Inferior parietal cortex (tissue), 1 donor: Measurements from ENCODE around the gene TGFBR3.

Experiments used
- DNase-seq: peaks from one replicate; pipeline ENCODE4 v3.0.0-alpha.2; 2016; ENCODE audit errors: extremely low spot score

TGFBR3 gene

DNA sequence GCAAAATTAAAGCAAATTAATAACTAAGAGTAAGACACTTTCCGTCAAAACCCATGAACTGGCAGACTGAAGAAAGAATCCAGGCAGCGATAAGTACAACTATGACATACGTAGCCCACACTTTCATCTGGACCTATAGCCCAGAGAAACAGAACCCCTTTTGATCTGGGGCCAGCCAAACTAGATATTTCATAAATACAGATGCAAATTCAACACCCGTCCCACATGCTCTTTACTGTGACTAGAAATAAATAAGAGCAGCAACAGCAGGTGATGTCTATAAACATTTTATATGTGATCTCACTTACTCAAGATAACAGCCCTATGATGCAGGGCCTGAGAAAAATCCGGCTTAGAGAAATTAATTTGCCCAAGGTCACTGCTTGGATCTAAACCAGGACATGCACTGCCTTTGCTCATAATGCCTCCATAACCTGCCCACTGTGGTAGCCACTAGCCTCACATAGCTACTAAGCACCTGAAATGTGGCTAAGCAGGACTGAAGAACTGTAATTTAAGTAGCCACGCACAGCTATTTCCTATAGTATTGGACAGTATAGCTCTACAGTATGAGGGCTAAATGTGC lies 130.2 kb downstream of the TGFBR3 start:
- no peak for DNase-seq

- DNase-seq: no peak
Observed at GRCh38 chr1:91754816-91755580, 131.0 kb downstream of the TGFBR3 start.

DNA sequence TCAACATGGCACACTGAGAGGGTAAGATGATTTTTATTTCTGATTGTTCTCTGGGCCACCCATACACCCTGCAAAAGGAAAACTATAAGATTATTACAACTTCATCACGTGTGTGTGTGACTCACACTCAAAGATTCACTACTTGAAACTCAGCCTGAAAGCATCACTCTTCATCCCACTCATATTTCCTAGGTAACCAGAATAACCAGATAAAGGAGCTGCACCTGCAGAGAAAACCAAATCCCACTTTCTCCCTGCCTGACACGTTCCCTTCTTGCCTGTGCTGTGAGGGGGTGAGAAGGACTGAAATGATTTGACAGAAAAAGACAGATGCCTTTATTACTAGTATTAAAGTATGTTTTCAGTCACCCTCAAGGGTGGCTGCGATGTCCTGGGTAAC lies 131.6 kb downstream of the TGFBR3 start:
- no peak for DNase-seq

DNA sequence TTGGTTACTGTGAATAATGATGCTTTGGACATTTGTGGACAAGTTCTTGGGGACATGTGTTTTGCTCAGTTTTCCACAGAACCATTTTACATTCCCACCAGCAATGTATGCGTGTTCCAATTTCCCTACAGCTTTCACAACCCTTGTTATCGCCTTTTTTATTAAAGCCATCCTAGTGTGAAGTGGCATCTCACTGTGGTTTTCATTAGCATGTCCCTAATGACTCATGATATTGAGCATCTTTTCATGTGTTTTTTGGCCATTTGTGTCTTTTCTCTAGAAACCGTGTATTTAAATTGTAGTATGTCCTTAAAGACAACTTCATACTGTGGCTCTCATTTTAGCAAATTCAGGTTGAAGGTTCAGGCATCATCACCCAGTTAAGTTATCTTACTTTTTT lies 132.1 kb downstream of the TGFBR3 start:
- no peak for DNase-seq

GRCh38 chr1:91752324-91752723 lies 133.6 kb downstream of the TGFBR3 start:
- no peak for DNase-seq

- peak; percentile 62 for DNase-seq
Observed at GRCh38 chr1:91751275-91751674, 134.7 kb downstream of the TGFBR3 start.

DNA sequence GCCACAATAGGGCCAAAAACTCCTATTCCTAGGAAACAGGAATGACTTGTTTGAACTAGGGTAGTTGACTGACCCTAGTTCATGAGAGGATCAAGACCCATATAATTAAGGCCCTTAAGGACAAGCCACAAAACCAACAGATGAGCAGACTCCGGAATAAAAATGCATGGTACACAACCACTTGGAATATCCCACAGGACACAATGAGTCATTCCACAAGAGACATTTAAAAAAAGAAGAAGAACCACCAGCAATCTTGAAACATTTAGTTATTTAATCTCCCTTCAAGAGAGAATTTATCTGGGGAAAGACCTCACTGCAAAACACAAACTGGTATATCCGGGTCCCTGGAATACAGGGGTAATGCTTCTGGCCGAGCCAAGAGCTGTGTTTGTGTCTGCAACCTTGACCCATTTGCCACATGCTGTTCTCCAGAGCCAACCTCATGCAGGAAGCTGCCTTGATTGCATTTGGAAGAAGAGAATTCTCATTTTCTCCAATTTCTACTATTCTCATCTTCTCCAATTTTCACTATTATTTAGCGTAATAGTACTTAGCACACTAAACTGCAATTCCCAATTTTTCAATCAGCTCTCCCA lies 135.5 kb downstream of the TGFBR3 start:
- no peak for DNase-seq

DNA sequence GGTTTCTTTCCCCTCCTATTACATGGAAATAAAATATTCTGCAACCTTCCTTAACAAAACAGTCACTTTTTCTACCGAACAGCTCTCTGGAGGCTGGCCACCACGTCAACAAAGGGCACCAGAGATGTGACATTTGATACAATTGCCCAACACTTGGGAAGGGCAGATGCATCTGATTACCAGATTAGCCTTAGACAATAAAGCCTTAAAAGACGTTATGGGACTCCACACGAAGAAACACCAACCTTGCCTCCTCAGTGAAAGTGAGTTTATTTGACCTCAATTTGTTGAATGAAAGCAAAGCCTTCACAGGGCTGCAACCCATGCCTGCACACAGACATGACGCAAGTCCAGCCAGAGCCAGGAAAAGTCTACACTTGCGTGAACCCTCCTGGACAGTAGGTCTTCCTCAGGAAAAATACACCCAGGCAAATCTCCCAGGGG lies 136.1 kb downstream of the TGFBR3 start:
- DNase-seq: no peak

GRCh38 chr1:91747666-91748065 lies 138.3 kb downstream of the TGFBR3 start:
- no peak for DNase-seq

GRCh38 chr1:91746728-91747338 lies 139.1 kb downstream of the TGFBR3 start:
- DNase-seq: no peak

- no peak for DNase-seq
Observed at GRCh38 chr1:91745640-91746373, 140.1 kb downstream of the TGFBR3 start.

GRCh38 chr1:91744953-91745639 lies 140.9 kb downstream of the TGFBR3 start:
- DNase-seq: no peak

- DNase-seq: no peak
Observed at GRCh38 chr1:91742848-91743292, 143.1 kb downstream of the TGFBR3 start.

- DNase-seq: no peak
Observed at GRCh38 chr1:91741906-91742305, 144.0 kb downstream of the TGFBR3 start.

DNA sequence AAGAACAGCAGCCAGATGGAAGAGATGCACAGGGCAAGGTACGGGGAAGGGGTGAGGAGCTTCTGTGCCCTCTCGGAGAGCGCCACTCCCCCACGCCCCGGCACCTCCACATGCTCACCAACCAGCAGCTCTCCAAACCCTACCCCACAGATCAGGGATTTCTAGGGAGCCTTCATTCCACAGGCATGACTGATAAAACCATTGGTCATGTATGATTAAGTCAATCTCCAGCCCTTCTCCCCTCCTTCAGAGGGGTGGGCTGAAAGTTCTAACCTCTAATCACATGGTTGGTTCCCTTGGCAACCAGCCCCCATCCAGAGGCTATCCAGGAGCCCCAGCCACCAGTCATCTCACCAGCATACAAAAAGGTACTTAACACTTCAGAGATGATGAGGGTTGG lies 144.7 kb downstream of the TGFBR3 start:
- no peak for DNase-seq

DNA sequence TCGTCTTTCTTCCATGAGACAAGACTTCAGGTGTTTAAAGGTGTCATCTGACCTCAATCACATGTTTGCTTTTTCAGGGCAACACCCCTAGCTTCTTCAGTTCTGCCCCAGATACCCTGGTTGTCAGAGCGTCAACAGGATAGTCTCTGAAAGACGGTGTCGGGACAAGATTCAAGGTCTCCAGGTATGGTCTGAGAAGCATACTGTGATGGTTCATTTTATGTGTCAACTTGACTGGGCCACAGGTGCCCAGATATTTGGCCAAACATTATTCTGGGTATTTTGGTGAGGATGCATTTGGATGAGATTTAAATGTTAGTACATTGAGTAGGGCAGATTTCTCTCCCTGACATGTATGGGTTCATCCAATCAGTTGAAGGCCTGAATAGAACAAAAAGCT lies 148.3 kb downstream of the TGFBR3 start:
- DNase-seq: no peak

DNA sequence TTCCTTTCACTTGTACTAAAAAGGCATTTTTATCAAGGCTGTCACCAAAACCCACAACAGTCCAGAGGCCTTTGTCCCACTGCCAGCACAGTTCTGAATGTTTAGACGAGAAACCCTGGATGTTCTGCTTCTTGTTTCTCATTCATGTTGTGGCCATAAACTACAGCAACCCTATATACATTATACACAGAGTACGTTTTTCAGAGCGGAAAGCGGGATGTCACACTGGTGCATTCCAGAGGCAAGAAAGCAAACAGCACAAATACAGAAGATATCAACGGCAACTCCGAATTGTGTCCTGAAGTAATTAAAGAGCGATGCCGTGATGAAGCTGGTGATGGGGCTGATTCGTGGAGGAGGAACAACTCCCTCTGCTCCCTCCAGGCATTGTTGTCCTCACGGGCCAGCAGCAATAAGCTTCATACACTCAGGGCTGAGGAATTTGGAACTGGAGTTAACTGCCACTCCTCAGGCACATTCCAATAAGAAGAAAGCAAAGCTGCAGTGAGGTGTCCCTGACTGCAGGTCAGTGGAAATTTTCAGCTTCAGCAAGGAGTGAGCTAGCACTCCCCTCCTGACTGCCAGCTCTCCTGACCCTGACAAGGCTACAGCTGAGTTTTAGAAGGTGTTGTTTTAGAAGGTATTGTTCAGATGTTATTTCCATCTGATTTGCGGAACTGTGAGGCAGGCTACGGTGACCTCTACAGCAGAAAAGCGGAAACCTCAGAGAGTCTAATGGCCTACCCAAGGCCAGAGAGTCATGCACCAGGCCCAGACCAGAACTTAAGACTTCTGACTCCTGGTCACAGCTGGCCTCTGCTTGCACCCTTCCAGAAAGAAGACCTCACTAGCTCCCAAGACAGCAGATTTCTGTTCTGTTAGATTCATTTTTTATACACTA lies 149.0 kb downstream of the TGFBR3 start:
- no peak for DNase-seq

GRCh38 chr1:91736146-91736714 lies 149.7 kb downstream of the TGFBR3 start:
- DNase-seq: no peak

DNA sequence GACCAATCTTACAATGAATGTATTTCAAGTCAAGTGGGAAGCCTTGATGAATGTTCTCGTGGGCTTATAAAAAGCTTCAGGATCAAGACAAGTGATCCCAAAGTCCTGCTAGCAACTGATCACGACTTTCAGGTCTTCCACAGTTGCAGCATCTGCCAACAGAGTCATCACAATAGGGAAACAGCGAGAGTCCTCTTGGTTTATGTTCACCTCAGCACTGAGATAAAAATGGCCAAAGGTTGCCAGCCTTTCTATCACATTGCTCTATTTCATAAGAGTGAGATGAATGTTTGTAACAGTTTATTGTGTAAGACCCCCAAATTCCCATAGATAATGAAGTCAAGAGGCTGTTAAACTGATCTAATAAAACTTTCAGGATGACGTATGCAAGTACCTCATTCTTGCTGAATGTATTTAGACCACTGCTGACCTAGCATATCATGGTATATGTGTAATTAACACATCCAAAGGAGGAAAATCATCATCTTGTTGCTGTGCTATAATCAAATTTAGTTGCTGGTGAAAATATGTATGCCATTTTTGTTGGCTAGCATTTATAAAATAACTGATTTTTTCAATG lies 150.6 kb downstream of the TGFBR3 start:
- no peak for DNase-seq

GRCh38 chr1:91734761-91735160 lies 151.2 kb downstream of the TGFBR3 start:
- DNase-seq: no peak
